GM19099 (cell line): Measurements from ENCODE around the gene MYO16.

ENCODE experiments used
- POLR2A ChIP-seq: IDR thresholded peaks from 3 replicates; pipeline ENCODE4 v1.6.1; 2011; ENCODE audit warnings: low read depth; ENCODE audit not compliant: insufficient read length; ENCODE audit errors: extremely low read depth

The MYO16 gene

GRCh38 chr13:108638901-108639300, 9.5 kb downstream of the MYO16 start:
- TF ChIP-seq POLR2A: no peak

GRCh38 chr13:108643646-108644353, 14.4 kb downstream of the MYO16 start:
- no peak for TF ChIP-seq POLR2A

- no peak for TF ChIP-seq POLR2A
Measured at GRCh38 chr13:108645376-108645775, 16.0 kb downstream of the MYO16 start.

GRCh38 chr13:108650271-108650670, 20.9 kb downstream of the MYO16 start:
- no peak for TF ChIP-seq POLR2A

- no peak for TF ChIP-seq POLR2A
Measured at GRCh38 chr13:108656742-108657141, 27.3 kb downstream of the MYO16 start.

- no peak for TF ChIP-seq POLR2A
Measured at GRCh38 chr13:108657519-108657918, 28.1 kb downstream of the MYO16 start.

- no peak for TF ChIP-seq POLR2A
Measured at GRCh38 chr13:108662528-108662927, 33.1 kb downstream of the MYO16 start.

- no peak for TF ChIP-seq POLR2A
Measured at GRCh38 chr13:108663710-108664109, 34.3 kb downstream of the MYO16 start.

- no peak for TF ChIP-seq POLR2A
Measured at GRCh38 chr13:108667205-108667604, 37.8 kb downstream of the MYO16 start.

GRCh38 chr13:108669381-108669780, 40.0 kb downstream of the MYO16 start:
- TF ChIP-seq POLR2A: no peak

- TF ChIP-seq POLR2A: no peak
Measured at GRCh38 chr13:108674346-108674745, 44.9 kb downstream of the MYO16 start.

GRCh38 chr13:108674771-108675170, 45.4 kb downstream of the MYO16 start:
- TF ChIP-seq POLR2A: no peak

- no peak for TF ChIP-seq POLR2A
Measured at GRCh38 chr13:108676620-108677019, 47.2 kb downstream of the MYO16 start.

GRCh38 chr13:108677806-108678205, 48.4 kb downstream of the MYO16 start:
- TF ChIP-seq POLR2A: no peak

GRCh38 chr13:108680011-108680410, 50.6 kb downstream of the MYO16 start:
- no peak for TF ChIP-seq POLR2A

GRCh38 chr13:108681986-108682575, 52.7 kb downstream of the MYO16 start:
- TF ChIP-seq POLR2A: no peak
